Motor neuron (in vitro differentiated cells): ENCODE measurements around the gene B3GNT7. TPM values are rescaled to one million over a fixed set of nuclear protein-coding genes. Genes with fewer than 3 reads are reported as not detected.
"Not testable (repeated sequence)": the region's sequence is repeated elsewhere in the genome, so short reads cannot be mapped to it uniquely, and the experiment has no call there.

Experiments used
- ATAC-seq, 8 experiments: fragments of 200-7000 bp; cut with Tn5 transposase; replicated peaks in 6 of 8; 2 replicates each; pipeline ENCODE4 v1.8.0; 2021; ENCODE audit warnings: mild to moderate bottlenecking in 8 of 8, moderate library complexity in 8 of 8
- H3K27ac ChIP-seq, 2 donors: fragments of 250-450 bp; sonication (Bioruptor Pico); 2 replicates each; pipeline ENCODE4 v1.9.0; 2021; ENCODE audit warnings: antibody characterized with exemption in 2 of 2, mild to moderate bottlenecking in 2 of 2, moderate library complexity in 1 of 2
- H3K4me1 ChIP-seq, 2 donors: fragments of 250-450 bp; sonication (Bioruptor Pico); replicated peaks in 1 of 2; 2 replicates each; pipeline ENCODE4 v1.6.1; 2021; ENCODE audit warnings: antibody characterized with exemption in 2 of 2, mild to moderate bottlenecking in 2 of 2, moderate library complexity in 1 of 2
- H3K4me3 ChIP-seq, 5 donors: fragments of 250-450 bp; sonication (Bioruptor Pico); 2 replicates each; pipeline ENCODE4 v1.9.0; 2021; ENCODE audit warnings: antibody characterized with exemption in 5 of 5, mild to moderate bottlenecking in 5 of 5, moderate library complexity in 4 of 5
- WGBS, 10 experiments: fragments of 450-650 bp; shearing (Covaris generic); methylation state at CpG; one replicate each; pipeline ENCODE4 v1.0.0; 2022; 5-methylcytosine and 5-hydroxymethylcytosine counted together
- in situ Hi-C, 9 experiments: fragments of 400-800 bp; cut with MboI; loops; one replicate each; pipeline ENCODE4 v1.15.0; 2021; ENCODE audit warnings: low sequenced_read_pairs in 9 of 9, low pct_unique_long_range_greater_than_20kb in 2 of 9; ENCODE audit not compliant: unreplicated experiment in 9 of 9
- total RNA-seq, 8 experiments: library from RNA; unstranded; fragments of 300-600 nt; gene quantifications; 2 replicates each; pipeline versions ENCODE4 v1.2.3 to v1.2.4, GENCODE V29; 2022

B3GNT7 gene
- 1 to 10 TPM in 2 of 8 experiments, under 1 TPM in 6; 0.31 to 1.2 (median 0.59) TPM for total RNA-seq

GRCh38 chr2:231395188-231396057 is at the start of gene B3GNT7:
TSS of gene B3GNT7 (plus strand) at chr2:231395710. CDS start at chr2:231395804, 94 bp downstream.
- peak; percentile 15 to 54 (median 36) for ATAC-seq
- no peak within 1 kb of the TSS for H3K27ac ChIP-seq
- 65 to 100% (median 100%) methylated on average over 1 to 2 of the region's 95 CpGs; no CpG with 5 or more reads in 7 of the 10 experiments for WGBS, 10 experiments
- peak within 1 kb of the TSS; percentile 25 to 32 (median 30) for H3K4me3 ChIP-seq
- in situ Hi-C loops = no loop called here
- H3K4me1 ChIP-seq = peaks cover 11 to 22% of the 10 kb centered on the region in 2 donors

- no peak overlapping the region for H3K27ac ChIP-seq
- in situ Hi-C loops = no loop called here
- no peak for ATAC-seq
- no peak overlapping the region for H3K4me3 ChIP-seq
- WGBS, 10 experiments = 33 to 90% (median 77%) methylated on average over 1 to 3 of the region's 5 CpGs; no CpG with 5 or more reads in 3 of the 10 experiments
- peaks cover 0 to 3% of the 10 kb centered on the region in 2 donors for H3K4me1 ChIP-seq
Measured at GRCh38 chr2:231347081-231347480, 48.4 kb upstream of the B3GNT7 start.

- Histone ChIP-seq H3K27ac (no peak overlapping the region), H3K4me1 (no peaks in the 10 kb centered on the region), H3K4me3 (no peak overlapping the region)
- peak in 3 of 8 experiments; percentile 35 to 52 (median 40) for ATAC-seq
- 86 to 100% (median 100%) methylated on average over 1 of the region's 1 CpG; no CpG with 5 or more reads in 4 of the 10 experiments for WGBS, 10 experiments
- in situ Hi-C loops = no loop called here
Measured at GRCh38 chr2:231347638-231348037, 47.9 kb upstream of the B3GNT7 start.

- in situ Hi-C loops = no loop called here
- Histone ChIP-seq H3K4me1 (no peaks in the 10 kb centered on the region), H3K27ac (no peak overlapping the region), H3K4me3 (no peak overlapping the region)
- ATAC-seq = no peak
- 70 to 100% (median 92%) methylated on average over 1 to 2 of the region's 2 CpGs; no CpG with 5 or more reads in 4 of the 10 experiments for WGBS, 10 experiments
Measured at GRCh38 chr2:231348173-231348572, 47.3 kb upstream of the B3GNT7 start.

- ATAC-seq = no peak
- H3K27ac ChIP-seq = no peak overlapping the region
- H3K4me3 ChIP-seq = no peak overlapping the region
- 74 to 100% (median 83%) methylated on average over 1 to 5 of the region's 5 CpGs; no CpG with 5 or more reads in 2 of the 10 experiments for WGBS, 10 experiments
- H3K4me1 ChIP-seq = no peaks in the 10 kb centered on the region
- in situ Hi-C loops = no loop called here
Measured at GRCh38 chr2:231348704-231349373, 46.7 kb upstream of the B3GNT7 start.

- 60 to 100% (median 96%) methylated on average over 1 to 3 of the region's 10 CpGs; no CpG with 5 or more reads in 6 of the 10 experiments for WGBS, 10 experiments
- in situ Hi-C loops, ATAC-seq, H3K4me3 ChIP-seq, H3K27ac ChIP-seq, H3K4me1 ChIP-seq: not testable (repeated sequence)
Measured at GRCh38 chr2:231349374-231349735, 46.2 kb upstream of the B3GNT7 start.

- H3K4me3 ChIP-seq = no peak overlapping the region
- no peaks in the 10 kb centered on the region for H3K4me1 ChIP-seq
- 0 to 100% (median 92%) methylated on average over 1 to 5 of the region's 5 CpGs; no CpG with 5 or more reads in 1 of the 10 experiments for WGBS, 10 experiments
- H3K27ac ChIP-seq = no peak overlapping the region
- ATAC-seq = no peak
- in situ Hi-C loops = no loop called here
Measured at GRCh38 chr2:231351648-231352047, 43.9 kb upstream of the B3GNT7 start.

GRCh38 chr2:231353469-231353868 is 42.0 kb upstream of the B3GNT7 start:
- ATAC-seq = no peak
- no peaks in the 10 kb centered on the region for H3K4me1 ChIP-seq
- no CpG with 5 or more reads among the region's 6 CpGs for WGBS, 10 experiments
- H3K27ac ChIP-seq = no peak overlapping the region
- in situ Hi-C loops = no loop called here
- H3K4me3 ChIP-seq = no peak overlapping the region

- H3K4me1 ChIP-seq = peaks cover 0 to 2% of the 10 kb centered on the region in 2 donors
- peak in 2 of 8 experiments; percentile 21 to 46 for ATAC-seq
- H3K4me3 ChIP-seq = no peak overlapping the region
- 40 to 100% (median 74%) methylated on average over 1 to 18 of the region's 28 CpGs for WGBS, 10 experiments
- H3K27ac ChIP-seq = no peak overlapping the region
- in situ Hi-C loops = no loop called here
Measured at GRCh38 chr2:231355508-231356465, 39.7 kb upstream of the B3GNT7 start.

- no peak for ATAC-seq
- H3K27ac ChIP-seq = no peak overlapping the region
- in situ Hi-C loops = no loop called here
Measured at GRCh38 chr2:231356466-231356844, 39.1 kb upstream of the B3GNT7 start.

GRCh38 chr2:231357048-231357447 is 38.5 kb upstream of the B3GNT7 start:
- WGBS, 10 experiments = 50 to 100% (median 83%) methylated on average over 1 to 5 of the region's 7 CpGs; no CpG with 5 or more reads in 2 of the 10 experiments
- no peak for ATAC-seq
- Histone ChIP-seq H3K27ac (no peak overlapping the region), H3K4me3 (no peak overlapping the region), H3K4me1 (peaks cover 0 to 2% of the 10 kb centered on the region in 2 donors)
- in situ Hi-C loops = no loop called here

More at GRCh38 chr2:231356466-231356844, 39.1 kb upstream of the B3GNT7 start:
- Histone ChIP-seq H3K4me1 (peaks cover 0 to 2% of the 10 kb centered on the region in 2 donors), H3K4me3 (no peak overlapping the region)
- WGBS, 10 experiments = 61 to 93% (median 80%) methylated on average over 2 to 5 of the region's 5 CpGs; no CpG with 5 or more reads in 3 of the 10 experiments

- ATAC-seq = no peak
- 86 to 100% (median 100%) methylated on average over 1 to 2 of the region's 4 CpGs; no CpG with 5 or more reads in 7 of the 10 experiments for WGBS, 10 experiments
- in situ Hi-C loops = no loop called here
- Histone ChIP-seq H3K4me1 (peaks cover 0 to 2% of the 10 kb centered on the region in 2 donors), H3K27ac (no peak overlapping the region), H3K4me3 (no peak overlapping the region)
Measured at GRCh38 chr2:231357931-231358330, 37.6 kb upstream of the B3GNT7 start.
